Umbilical cord (tissue), 2 donors: ENCODE measurements around the gene ZFPL1. TPM values are rescaled to one million over a fixed set of nuclear protein-coding genes. Genes with fewer than 3 reads are reported as not detected.

Experiments
- DNase-seq: peaks from one replicate; pipeline ENCODE4 v3.0.0-alpha.2; 2015; ENCODE audit warnings: low spot score
- total RNA-seq: library from RNA; depleted of rRNA; stranded (reverse); fragments of >200 nt; gene quantifications from one replicate; pipeline ENCODE4 v1.2.3, GENCODE V29; 2014; ENCODE audit warnings: low replicate concordance; ENCODE audit not compliant: insufficient read depth

The ZFPL1 gene
- total RNA-seq, 1 donor from 2014 or later = 28.6 TPM

DNA sequence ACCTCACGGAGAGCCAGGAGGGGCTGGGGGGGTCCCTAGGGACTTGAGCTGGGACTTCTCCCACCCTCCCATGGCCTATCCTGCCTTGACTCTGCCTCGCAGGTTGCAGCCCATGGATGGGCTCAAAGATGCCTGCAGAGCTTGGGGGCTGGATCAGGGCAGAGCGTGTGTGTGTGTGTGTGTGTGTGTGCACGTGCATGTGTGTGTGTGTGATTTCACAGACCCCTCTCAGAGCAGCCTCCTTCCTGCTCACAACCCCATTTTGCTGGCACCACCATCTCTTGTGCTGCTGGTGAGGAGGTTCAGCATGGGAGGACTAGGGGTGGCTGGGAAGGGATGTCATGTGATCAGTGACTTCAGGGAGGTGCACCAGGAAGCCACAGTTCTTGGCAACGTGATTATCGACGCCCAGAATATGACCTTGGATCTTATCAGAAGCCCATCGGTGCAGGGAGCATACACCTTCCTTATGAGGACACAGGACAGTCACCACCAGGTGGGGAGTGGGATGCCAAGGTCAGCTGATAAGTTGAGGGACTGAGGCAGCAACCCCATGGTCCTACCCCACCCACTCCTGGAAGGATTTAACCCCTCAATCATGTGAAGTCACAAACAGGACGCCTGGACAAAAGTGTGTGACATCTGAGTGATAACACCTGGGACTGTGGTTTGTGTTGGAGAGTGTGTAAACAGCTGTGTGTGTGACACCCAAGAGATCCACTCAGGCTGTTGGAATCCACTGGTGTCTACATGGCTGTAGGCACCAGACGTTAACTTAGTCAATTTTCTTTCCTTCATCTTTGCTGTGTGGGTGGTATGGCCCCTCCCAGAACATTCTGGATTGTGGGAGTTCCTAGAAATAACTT lies 23.8 kb upstream of the ZFPL1 start:
- DNase-seq = no peak

DNA sequence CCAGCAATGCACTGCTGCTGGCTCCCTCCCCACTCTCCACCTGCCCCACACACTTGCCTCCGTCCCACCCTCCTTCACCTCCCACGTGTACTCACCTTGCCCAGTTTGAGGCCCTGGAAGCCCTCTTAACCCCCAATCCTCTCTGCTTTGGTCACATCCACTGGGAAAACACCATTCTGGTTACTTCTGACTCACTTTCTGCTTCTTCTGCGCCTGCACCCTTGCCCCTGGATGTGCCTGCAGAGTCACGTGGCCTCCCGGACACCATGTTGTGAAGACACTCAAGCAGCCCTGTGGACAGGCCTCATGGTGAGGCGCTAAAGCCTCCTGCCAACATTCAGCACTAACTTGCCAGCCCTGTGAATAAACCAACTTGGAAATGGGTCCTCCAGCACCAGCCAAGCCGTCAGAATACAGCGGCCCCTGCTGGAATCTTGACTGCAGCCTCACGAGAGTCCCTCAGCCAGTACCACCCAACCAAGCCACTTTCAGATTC lies 23.1 kb upstream of the ZFPL1 start:
- no peak for DNase-seq

DNA sequence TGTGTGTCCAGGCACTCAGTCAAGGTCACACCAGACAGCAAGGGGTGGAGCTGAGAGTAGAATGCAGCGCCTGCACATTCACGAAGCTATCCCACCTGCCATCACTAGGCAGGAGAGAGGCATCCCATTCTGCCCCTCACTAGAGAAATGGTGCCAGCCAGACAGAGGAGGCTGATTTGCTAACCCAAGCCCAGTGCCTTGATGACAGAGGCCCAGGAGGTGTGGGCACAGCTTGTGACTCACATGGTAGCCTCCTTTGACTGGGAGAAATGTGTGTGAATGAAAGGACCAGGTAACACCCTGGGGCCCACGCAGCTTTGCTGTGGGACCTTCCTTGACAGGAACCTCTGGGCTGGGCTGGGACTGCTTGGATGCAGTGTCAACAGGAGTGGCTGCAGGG lies 20.5 kb upstream of the ZFPL1 start:
- no peak for DNase-seq

DNA sequence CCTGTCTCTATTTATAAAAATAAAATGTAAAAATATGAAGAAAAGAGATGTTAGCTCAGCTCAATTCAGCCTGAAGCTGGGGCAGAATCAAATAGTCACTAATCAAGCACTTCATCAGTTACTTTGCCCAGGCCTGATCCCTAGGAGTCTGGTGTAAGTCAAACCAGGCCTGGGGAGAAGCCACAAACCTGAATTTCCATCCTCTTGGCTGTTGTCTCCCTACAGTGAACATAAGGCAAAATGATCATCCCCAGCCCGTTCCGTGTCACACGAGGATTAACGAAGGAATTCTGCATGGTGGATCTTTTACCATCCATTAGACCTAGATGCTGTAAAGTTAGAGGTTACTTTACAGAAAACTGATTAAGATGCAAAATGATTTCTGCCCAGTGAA lies 19.2 kb upstream of the ZFPL1 start:
- peak; percentile 57 for DNase-seq

DNA sequence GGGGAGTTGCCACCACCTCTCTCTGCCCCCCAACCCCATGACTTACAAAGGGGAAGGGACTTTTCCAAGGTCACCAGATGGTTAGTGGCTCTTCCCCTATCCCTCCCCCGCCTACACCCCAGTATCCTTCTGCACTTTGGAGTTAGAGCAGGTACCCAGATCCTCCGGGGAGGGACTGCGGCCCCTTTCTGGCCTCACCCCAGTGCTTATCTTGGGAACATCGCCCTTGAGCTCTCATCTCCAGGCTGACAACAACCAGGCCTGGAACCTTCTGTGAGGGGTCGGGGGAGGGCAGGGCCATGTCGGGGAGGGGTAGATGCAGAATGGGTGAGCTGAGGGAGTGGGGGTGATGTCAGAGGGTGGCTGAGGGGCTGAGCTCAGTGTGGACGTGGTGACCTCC lies 18.2 kb upstream of the ZFPL1 start:
- peak; percentile 17 for DNase-seq

DNA sequence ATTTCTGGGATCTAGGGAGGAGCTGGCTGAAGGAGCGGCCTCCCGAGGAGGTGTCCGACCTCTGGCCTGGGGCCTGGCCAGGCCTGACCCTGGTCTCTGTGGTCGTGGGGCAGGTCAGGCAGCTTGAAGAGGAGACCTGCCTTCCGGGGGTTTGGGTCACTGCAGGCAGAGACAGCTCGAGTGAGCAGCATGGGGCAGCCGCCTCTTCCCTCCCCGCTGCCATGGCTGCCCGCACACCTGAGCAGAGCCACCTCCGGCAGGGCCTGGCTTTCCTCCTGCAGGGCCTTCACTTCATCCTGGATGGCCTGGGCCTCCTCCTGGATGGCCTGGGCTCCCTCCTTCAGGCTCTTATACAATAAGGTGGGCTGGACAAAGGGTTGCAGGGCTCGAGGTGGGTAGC lies 17.7 kb upstream of the ZFPL1 start:
- no peak for DNase-seq

DNA sequence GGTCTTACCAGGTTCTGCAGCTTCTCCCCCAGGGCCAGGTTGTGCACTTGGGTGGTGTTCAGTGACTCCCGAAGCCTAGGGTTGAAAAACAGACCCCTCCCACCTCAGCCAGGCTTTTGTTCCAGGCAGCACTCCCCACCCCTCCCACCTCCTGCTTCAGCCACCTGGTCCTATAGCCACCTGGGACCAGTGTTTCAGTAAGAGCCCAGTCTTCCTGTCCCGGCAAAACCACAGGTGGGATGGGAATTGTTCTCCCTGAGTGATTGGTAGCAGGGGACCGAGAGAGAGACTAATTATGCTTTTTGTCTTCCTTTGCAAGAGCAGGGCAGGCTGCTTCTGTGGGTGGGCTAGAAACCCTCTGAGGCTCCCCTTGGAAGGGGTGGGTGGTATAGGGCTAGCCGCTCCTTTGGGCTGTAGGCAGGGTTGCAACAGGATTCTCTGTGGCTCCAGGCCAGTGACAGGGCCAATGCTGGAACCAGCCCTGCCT lies 17.2 kb upstream of the ZFPL1 start:
- DNase-seq = no peak

DNA sequence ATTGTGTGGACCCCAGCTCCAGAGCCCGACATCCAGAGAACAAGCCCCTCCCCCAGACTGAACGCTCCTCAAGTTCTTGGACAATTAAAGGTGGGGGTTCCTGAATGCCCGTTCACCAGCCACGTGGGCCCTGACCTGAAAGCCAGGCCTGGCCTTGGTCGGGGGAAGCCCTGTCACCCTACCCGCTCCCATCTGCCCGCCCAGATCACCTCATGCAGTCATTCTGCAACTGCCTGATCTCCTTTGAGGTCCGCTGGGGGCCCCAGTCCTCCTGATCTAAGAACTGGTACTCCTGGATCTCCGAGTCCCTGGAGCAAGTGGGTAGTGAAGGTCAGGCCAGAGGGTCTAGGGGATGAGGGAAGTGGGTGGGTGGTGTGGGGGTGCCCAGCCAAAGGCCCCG lies 16.6 kb upstream of the ZFPL1 start:
- DNase-seq = no peak

DNA sequence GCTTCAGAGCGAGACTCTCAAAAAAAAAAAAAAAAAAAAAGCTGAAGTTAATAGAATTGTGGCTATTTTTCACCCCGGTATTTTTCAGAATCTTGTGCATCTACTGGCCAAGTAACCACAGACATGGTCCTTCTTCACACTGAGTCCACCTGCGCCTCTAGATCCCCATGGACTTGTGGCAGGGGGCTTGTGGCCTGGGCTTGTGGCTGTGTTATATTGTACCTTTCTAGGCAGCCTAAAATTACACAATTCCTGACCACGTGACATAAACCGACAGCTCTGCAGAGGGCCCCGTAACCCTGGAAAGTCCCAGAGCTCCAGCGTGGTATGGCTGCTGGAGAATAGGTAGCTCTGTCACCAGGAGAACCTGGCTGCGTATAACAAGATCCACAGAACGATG lies 14.8 kb upstream of the ZFPL1 start:
- DNase-seq = no peak

DNA sequence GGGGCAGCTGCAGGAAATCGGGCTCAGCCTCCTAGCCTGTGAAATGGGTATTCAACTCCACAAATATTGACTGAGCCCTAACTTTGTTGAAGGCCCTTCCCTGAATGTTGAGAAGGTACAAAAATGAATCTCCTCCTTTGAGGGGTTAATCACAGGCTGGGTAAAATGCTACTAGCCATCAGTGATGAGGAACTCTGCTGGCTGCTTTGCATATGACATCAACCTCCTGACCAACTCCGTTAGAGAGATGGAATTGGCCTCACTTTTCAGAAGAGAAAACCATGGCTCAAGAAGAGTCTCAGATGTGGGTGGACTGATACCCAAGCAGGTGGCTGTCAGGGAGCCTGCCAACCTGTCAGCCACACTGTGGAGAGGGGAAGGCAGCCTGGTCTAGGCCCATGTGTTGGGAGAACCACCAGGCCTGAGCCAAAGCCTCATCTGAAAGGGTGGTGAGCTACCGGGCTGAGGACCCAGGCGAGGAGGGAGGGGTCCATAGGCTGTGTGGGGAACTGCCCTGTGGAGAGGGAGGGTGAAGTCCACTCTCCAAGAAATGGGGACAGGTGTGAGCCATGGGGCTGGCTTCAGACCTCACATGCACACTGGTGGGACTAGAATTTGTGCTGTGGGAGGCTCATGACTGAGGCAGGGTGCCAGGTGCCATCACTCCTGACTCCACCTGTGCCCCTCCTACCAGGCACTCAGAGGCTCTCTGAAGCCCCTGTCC lies 12.0 kb upstream of the ZFPL1 start:
- no peak for DNase-seq

DNA sequence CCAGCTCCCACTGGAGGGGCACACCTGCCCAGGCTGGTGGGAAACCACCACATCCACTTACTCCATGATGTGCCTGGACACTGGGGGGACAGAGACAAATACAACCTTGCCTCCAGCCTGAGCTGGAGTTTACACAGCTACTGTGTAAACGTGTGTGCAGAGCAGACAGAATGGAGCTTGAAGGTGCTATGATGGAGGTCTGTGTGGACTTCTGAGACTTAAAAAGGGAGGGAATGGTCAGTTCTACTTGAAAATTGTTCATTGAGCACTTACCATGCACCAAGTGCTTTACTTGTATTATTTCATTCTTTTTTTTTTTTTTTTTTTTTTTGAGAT lies 11.4 kb upstream of the ZFPL1 start:
- DNase-seq = no peak

DNA sequence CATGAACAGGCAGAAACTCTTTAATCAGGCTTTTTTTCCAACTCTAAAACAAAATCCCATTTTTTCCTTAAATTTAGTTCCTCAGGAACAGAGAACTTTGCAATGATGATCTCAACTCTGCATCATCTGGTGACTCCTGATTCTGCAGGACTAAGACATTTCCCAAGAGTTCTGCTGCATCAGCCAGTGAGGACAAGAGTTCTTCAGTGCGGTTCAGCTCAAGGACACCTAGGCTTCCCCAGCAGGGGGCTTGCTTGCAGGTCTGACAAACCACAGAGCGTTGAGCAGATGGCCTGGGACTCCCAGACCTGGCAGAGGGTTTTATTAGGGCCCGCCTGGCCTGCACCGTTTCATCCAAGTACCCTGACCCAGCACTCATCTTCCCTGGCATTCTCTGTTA lies 6.6 kb upstream of the ZFPL1 start:
- DNase-seq = no peak

DNA sequence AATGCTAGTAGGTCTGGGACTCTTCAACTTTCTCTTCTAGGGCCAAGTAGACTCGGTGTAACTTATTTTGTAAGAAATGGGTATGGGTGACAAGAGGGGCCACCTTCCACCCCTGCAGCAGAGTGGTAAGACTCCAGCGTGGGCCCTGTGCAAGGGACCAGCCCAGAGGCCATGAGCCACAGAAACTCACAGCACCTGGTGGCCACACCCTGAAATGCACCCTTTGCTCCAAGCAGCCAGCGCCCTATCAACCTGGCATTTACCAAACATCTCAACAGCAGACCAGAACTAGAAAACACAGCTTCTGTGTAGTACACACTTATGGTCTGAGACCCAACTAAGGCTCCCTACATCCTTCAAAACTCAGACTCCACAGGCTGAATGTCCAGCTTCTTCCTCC lies 5.9 kb upstream of the ZFPL1 start:
- no peak for DNase-seq

DNA sequence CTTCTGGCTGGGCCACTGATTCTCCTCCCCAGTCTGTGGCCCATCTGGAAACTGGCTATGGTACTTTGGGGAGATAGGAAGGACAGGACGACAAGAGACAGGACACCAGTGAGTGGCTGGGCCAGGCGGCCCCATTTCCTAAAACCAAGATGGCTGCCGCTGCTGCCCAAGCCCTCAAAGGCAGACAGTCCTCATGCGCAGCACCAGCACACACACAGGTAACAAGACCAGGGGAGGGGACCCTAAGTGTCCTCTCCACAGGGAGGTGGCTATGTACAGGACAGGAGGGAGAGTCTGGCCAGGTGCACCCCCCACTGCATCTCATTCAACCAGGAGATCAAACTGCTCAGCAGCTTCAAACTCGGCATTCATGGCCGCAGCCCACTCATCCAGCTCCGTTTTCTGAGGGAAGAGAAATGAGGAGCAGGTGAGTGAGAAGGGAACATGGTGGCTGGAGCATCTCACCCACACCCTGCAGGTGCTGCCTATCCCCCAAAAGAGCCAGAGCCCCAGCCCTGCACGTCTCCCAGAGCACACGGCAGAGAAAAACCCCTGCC lies 5.2 kb upstream of the ZFPL1 start:
- no peak for DNase-seq

DNA sequence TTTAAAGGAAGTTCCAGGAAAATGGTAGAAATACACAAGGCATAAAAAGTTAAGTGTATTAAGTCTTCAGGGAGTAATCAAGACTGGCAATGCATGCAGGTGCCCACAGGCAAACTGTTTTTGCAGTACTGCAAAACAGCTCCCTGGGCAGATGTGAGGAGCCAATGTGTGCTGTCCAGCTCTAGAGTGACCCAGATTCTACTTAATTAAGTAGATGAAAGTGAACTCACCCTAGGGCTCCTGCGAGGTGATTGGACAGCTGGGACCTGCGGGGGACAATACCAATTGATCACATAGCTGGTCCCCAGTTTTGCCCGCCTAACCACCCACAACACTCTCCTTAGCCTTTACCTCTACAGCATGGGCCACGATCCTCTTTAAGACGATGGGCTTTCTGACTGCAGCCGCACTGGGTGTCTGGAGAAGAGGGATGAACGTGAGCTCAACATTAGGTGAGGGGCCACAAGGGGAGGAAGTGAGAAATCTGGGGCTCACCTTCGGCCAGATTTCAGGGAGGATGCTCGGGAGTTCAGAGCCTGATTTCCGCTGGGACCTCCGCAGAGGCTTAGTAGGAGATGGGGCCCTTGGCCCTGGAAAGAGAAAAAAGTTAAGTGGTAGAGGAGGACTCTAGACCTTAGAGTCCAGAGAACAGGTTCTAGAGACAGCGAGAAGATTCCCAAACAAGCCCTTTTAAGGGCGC lies 738 bp upstream of the ZFPL1 start:
- DNase-seq = no peak

DNA sequence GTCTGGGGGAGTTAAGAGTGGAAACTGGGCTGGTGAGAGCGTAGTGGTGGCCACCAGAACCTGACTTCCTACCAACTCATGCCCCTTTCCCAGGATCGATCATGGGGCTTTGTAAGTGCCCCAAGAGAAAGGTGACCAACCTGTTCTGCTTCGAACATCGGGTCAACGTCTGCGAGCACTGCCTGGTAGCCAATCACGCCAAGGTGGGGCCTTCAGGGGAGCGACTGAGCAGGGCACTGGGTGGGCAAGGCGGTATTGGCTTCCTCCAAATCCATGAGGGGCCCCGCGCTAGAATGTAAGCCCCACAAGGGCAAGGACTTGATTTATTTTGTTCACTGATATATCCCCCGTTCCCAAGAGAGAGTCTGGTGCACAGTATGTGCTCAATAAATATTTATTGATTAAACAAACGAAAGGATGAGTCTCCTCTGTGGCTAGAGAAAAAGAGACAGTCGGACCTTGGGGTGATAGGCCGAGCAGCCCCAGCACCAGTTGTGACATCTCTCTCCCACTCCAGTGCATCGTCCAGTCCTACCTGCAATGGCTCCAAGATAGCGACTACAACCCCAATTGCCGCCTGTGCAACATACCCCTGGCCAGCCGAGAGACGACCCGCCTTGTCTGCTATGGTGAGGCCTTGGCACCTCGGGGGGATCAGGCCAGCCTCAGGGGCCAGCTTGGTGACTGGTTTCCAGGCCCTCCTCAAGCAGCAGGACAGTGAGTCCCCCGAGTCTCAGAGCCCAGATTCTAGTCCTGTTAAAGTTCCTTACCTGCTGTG lies 765 bp downstream of the ZFPL1 start:
- DNase-seq = no peak

DNA sequence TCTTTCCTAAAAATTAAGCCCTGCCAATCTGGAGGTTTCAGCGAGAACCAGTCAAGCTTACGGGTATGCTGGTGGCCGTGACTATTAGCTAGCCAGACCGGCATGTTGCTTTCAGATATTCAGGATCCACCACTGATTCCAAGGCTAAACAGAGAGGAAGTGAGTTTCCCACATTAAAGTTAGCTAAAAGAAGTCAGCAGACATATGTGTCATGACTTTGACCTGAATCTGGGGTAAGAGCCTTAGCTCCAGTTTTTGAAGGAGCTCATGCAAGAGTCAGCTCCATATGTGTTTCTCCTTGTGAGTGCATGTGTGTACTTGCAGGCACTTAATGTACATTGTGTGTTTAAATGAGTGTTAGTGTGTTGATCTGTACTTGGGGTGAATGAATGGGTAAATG lies 1.4 kb downstream of the ZFPL1 start:
- no peak for DNase-seq

DNA sequence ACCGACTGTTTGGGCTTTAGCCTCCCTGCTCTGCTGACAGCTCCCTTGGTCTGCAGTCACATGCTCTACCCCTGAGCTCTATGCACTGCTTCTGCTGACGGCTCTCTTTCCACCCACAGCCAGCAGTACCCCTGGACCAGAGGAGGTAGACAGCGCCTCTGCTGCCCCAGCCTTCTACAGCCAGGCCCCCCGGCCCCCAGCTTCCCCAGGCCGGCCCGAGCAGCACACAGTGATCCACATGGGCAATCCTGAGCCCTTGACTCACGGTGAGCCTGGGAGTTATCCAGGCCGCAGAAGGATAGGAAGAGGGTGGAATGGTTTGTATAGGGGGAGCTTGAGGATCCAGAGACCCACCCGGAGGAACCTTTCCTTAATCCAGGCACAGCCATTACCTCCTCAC lies 2.8 kb downstream of the ZFPL1 start:
- no peak for DNase-seq

DNA sequence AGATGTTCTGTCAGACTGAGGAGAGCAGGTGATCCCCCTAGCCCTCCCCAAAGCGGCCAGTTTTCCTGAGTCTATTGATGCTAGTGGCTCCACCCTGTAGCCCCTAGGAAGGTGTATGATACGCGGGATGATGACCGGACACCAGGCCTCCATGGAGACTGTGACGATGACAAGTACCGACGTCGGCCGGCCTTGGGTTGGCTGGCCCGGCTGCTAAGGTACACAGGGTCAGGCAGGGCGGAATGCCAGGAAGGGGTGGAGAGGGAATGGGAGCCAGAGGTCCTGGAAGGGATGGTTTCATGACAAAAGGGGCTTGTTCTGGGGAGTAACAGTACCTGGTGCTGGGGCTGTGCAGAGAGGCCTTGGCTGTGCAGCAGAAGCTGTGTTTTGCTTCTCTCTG lies 3.2 kb downstream of the ZFPL1 start:
- DNase-seq = no peak

DNA sequence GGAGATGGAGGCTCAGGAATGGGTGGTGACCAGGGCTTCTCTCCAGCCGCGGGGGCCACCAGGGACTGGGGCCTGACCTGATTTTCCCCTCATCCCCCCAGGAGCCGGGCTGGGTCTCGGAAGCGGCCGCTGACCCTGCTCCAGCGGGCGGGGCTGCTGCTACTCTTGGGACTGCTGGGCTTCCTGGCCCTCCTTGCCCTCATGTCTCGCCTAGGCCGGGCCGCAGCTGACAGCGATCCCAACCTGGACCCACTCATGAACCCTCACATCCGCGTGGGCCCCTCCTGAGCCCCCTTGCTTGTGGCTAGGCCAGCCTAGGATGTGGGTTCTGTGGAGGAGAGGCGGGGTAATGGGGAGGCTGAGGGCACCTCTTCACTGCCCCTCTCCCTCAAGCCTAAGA lies 3.8 kb downstream of the ZFPL1 start:
- no peak for DNase-seq

DNA sequence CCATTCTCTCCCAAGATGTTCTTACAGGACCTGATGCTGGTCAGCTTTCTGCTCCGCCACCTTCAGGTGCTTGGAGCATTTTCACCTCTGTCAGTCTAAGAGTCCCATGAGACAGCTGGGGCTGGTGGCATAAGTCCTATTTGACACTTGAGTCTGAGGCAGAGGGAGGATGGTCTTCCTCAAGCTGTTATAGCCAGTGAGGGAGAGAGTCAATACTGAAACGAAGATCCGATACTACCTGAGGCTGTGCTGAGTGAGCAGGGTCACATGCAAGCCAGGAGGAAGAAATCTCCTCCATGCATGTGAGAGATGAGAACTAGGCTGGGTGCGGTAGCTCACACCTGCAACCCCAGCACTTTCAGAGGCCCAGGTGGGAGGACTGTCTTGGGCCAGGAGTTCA lies 5.6 kb downstream of the ZFPL1 start:
- no peak for DNase-seq
